Measurements from ENCODE around the gene NUDT16L1.

DNA sequence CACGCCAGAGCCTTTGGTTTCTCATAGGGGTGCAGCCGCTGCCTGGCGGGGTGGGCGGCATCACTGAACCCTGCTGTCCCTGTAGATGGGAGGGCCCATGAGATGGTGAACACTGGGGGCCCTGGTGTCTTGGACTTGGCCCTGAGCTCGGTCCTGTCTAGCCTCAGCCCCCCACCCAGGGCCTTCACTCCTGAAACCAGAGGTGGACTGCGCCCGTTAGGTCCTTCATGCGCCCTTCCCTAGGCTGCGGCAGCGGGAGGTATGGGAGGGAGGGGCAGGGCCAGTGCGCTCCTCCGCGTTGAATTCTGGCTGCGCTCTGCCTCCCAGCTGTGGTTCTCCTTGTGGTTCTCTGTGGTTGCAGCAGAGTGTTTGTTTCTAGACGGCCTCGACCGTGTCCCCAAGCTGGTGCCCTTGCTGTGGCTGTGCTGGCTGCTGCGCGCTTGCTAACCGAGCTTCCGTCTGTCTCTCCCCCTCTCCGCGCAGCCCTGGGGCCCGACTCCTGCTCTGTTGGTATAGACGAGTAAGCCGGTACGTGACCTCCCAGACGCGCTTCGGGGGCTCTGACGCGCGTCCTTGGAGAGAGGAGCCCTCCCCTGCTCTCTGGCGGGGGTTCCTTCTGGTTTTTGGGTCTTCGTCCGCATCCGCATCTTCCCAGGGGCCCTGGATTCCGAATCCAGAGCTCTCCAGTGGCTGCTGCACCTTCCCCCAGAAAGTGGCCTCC lies 7.4 kb upstream of the NUDT16L1 start:
- TF ChIP-seq POLR2A (IDR thresholded peaks at IDR 0.05): no peak
- TF ChIP-seq, protein P1, sequence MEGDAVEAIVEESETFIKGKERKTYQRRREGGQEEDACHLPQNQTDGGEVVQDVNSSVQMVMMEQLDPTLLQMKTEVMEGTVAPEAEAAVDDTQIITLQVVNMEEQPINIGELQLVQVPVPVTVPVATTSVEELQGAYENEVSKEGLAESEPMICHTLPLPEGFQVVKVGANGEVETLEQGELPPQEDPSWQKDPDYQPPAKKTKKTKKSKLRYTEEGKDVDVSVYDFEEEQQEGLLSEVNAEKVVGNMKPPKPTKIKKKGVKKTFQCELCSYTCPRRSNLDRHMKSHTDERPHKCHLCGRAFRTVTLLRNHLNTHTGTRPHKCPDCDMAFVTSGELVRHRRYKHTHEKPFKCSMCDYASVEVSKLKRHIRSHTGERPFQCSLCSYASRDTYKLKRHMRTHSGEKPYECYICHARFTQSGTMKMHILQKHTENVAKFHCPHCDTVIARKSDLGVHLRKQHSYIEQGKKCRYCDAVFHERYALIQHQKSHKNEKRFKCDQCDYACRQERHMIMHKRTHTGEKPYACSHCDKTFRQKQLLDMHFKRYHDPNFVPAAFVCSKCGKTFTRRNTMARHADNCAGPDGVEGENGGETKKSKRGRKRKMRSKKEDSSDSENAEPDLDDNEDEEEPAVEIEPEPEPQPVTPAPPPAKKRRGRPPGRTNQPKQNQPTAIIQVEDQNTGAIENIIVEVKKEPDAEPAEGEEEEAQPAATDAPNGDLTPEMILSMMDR (IDR thresholded peaks at IDR 0.05): no peak
- no peak for TF ChIP-seq POLR2AphosphoS5 (IDR thresholded peaks at IDR 0.05)

Data from breast epithelium (tissue), 3 donors.